Hematopoietic multipotent progenitor cell treated with erythropoietin and hydrocortisone succinate and interleukin-3 and kit ligand, for 8 days (in vitro differentiated cells): ENCODE data around the gene KLHL29.
"Not testable (repeated sequence)": the region's sequence is repeated elsewhere in the genome, so short reads cannot be mapped to it uniquely, and the experiment has no call there.

ENCODE experiments used
- DNase-seq: peaks from one replicate; pipeline ENCODE4 v3.0.0-alpha.2; 2015

KLHL29 gene

DNA sequence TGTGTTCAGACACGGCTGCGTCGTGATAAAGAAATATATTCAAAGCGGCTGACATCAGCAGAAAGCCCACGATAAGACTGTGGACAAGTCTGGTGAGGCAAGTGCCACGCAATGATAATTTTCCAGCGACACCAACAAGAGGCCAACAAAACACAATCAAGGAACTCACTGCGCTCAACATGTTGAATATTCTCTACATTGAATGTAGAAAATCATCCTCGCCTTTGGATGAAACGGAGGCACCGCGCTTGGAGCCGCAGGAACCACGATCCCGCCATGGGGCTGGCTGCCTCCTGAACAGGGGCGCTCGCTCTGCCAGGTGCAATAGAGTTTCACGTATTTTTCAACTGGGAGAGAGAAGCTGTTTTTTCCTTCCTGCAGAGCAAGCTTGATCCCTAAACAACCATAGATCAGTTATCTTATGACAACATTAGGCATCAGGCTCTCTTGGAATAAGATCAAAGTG is 321.7 kb downstream of the KLHL29 start:
- no peak for DNase-seq

DNA sequence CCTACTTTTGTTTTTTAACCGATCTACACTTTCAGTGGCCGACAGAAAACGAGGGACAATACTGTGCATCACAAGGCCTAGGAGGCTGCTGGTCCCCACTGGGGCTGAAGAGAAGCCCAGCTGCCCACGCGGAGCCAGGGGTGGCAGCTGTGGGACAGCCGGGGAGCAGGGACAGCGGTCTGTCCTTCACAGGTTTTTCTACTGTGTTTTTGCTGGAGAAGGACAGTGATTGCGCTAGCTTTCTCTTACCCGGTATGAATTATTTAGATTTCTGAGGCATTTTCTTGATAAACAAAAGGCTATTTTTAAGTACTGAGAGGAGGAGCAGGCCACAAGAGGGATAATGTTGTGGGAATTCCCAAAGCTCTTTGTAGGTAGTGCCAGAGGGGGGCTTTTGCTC is 322.1 kb downstream of the KLHL29 start:
- no peak for DNase-seq

DNA sequence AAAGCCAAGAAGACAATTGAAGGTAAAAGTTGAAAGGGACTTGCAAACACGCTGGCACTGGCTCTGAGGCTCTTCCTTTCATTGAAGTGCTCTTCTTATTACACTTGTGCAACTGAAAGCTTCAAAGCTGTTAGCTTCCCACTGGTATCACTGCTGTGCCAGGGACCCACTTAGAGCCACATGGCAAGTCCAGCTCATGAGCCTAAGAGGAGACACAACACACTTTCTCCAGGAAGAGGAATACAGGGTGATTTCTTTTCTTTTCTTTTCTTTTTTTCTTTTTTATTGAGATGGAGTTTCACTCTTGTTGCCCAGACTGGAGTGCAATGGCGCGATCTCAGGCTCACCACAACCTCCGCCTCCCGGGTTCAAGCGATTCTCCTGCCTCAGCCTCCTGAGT is 323.8 kb downstream of the KLHL29 start:
- DNase-seq = no peak

DNA sequence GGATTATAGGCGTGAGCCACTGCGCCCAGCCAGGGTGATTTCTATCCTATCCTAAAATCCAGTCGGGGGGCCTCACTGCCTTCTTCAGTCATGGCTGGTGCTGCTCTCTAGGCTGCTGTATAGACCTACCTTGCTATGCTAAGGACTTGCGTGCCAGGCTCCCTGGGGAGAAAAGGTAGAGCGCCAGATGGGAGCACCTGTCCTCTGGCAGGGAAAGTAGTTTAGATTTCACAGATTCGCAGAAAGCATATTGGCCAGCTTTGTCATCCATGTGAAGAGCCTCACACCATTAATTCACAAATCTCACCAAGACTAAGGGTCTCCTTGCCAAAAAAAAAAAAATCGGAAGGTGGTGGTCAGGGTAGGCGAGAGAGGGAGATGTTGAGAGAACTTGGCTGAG is 324.3 kb downstream of the KLHL29 start:
- no peak for DNase-seq

DNA sequence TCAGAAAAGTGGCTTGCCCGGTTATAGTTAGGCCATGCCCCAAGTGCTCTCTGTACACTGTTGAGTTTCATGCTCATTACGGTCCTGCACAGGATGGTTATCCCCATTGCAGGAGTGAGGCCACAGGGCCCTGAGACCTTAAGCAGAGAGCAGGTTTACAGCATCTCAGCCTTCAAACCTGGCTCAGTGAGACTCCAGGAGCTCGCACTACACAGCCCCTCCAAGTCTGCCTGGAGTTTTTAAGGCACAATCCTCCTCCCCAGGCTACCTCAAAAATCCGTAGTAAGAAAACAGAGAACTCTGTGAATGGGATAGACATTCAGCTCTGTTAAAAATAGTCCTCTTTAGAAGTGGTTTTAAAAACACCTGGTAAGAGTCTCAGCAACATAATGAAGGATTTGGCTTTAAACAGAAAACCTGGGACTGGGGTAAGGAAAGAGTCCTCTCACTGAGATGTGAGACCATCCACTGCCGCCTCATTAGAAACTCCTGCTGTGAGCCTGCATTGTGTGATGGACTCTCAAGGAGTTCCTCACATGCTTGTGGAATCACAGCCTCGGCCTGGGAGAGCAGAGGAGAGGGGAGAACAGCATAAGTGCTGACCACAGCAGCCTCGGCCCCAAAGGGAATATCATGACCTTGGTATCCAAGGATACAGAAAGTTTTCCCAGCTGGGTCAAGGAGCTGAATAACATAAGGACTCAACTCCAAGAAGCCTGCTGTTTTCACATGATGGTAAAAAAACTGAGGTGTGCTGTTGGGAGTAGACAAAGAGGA is 327.2 kb downstream of the KLHL29 start:
- DNase-seq = no peak

DNA sequence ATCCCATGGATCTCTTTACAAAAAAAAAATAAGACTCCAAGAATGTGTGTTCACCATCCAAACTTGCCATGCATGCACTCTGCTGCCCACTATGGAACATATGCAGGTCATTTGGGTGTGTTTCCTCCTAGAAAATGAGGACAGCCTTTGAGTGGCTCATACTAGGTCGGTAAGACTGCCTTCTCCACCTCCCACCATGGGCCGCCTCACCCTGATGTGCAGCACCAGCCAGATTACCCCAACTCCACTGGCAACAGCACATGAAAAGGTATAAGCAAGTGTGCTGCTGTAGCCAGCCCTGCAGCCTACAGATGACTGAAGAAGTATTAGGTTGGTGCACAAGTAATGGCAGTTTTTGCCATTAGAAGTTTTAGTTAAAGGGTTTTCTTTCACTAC is 327.8 kb downstream of the KLHL29 start:
- no peak for DNase-seq

DNA sequence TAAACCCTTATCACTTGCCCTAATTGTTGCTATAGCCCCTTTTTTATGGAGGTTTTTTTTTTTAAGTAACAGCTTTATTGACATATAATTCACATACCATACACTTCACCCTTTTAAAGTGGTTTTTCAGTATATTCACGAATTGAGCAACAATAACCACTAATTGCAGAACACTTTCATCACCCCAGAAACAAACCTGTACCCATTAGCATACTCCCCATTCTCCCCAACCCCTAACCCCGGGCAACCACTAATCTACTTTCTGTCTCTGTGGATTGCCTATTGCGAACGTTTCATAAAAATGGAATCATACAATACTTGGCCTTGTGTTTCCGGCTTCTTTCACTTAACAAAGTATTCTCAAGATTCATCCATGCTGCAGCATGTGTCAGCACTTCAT is 328.4 kb downstream of the KLHL29 start:
- DNase-seq = no peak

DNA sequence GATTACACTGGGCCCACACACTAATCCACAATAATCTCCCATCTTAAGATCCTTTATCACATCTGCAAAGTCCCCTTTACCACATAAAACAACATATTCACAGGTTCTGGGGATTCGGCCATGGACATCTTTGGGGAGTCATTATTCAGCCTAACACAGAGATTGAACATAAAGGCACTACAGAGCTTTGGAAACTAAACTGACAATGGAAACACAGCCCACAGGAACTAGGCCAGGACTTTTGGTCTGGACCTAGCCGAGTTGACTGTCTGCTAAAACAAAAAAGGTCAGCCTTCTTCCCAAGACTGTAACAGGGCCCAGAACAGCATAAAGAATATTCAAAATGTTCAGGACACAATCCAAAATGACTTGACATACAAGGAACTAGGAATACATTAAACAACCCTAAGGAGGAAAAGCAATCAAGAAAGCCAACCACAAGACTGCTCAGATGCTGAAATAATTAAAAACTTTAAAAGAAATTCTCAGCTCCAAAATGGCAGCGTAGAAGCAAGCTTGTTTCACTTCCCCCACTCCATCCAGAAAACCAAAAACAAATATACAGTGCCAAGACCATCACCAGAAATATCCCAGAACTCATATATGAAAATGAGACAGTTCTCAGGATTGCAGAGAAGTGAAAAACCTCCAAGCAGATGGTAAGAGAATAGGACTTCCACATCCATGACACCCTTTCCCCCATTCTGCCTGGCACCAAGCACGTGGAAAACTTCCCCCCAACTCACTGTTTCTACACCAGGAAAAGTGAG is 334.1 kb downstream of the KLHL29 start:
- no peak for DNase-seq

DNA sequence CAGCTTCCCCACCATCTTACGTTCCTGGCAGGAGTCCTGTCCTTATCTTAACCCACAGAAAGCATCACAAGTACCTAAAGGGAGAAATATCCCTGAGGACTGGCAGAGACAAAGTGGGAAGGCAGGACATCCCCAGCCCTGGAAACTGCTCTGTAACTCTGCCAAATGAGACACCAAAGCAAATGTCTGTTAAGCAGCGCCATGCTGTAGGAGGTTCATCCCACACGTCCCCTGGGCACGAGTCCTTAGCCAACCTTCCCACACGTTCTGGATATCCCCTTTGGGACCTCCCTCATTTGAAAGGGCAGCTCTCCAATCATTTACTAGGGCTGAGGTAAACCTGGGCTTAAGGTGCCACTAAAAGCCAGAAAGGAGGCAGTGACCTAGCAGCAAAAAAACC is 334.7 kb downstream of the KLHL29 start:
- no peak for DNase-seq

DNA sequence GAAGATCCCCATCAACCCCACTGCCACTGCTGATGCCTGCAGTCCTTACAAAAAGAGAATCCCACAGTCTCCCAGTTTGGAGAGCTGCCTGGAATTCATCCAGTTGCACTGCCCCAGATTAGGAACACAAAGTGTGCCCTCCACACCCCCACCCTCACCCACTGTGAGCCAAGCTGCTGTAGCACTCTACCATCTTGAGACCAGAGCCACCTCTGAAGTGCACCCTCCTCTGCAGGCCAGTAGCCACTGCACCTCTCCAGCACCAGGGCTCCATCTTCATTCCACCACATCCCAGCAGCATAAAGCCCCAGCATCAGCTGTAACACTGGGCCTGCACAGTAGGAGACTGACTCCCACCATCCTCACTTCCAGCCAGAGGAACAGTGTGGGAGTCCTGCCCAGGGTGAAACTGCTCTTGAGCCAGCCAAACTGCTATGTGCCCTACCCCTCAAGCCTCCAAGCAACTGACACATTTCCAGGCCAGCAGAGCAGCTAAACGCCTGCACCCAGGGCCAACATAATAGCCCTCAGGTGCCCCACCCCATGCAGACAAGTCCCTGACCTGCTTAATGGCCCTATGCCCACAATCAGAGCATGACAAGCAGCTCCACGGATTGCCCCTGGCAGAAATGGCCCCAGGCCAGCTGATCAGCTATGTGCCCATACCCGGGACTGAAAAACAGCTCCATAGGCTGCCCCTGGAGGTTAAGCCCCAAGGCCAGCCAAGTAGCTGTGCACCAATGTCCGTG is 335.9 kb downstream of the KLHL29 start:
- DNase-seq = no peak

DNA sequence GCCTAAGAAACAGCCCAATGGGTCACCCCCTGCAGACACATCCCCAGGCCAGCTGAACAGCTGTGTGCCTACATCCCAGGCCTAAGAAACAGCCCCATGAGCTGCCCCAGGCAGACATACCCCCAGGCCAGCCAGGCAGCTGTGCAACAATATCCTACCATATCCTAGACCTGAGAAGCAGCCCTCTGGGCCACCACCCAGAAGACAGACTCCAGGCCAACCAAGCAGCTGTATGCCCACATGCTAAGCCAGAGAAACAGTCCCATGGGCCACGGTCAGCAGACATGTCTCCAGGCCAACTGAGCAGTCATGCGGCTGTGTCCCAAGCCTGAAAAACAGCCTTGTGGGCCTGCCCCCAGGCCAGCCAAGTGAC is 336.5 kb downstream of the KLHL29 start:
- no peak for DNase-seq

DNA sequence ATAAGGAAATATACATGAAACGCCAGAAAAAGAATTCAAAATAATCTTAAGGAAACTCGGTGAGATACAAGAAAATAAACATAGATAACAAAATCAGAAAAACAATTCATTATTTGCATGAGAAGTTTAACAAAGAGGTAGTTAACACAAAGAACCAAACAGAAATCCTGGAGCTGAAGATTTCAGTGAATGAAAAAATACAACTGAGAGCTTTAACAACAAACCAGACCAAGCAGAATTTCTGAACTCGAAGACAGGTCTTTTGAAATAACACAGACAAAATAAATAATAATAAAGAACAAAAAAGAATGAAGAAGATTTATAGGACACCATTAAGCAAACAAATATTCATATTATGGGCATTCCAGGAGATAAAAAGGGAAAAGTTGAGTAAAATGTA is 337.3 kb downstream of the KLHL29 start:
- no peak for DNase-seq

DNA sequence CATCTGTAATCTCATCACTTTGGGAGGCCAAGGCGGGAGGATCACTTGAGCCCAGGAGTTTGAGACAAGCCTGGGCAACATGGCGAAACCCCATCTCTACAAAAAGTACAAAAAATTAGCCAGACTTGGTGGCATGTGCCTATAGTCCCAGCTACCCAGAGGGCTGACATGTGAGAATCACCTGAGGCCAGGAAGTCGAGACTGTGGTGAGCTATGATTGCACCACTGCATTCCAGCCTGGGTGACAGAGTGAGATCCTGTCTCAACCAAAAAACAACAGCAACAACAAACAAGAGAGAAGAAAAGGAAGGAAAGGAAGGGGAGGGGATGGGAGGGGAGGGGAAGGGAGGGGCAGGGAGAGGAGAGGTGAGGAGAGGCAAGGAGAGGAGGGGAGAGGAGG is 338.1 kb downstream of the KLHL29 start:
- not testable (repeated sequence) for DNase-seq

DNA sequence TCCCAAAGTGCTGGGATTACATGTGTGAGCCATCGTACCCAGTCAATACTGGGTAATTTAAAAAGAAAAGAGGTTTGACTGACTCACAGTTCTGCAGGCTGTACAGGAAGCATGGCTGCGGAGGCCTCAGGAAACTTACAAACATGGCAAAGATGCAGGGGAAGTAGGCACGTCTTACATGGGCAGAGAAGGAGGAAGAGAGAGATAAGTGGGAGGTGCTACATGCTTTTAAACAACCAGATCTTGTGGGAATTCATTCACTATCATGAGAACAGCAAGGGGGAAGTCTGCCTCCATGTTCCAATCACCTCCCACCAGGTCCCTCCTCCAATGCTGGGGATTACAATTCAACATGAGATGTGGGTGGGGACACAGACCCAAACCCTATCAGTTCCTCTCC is 349.4 kb downstream of the KLHL29 start:
- DNase-seq = no peak

DNA sequence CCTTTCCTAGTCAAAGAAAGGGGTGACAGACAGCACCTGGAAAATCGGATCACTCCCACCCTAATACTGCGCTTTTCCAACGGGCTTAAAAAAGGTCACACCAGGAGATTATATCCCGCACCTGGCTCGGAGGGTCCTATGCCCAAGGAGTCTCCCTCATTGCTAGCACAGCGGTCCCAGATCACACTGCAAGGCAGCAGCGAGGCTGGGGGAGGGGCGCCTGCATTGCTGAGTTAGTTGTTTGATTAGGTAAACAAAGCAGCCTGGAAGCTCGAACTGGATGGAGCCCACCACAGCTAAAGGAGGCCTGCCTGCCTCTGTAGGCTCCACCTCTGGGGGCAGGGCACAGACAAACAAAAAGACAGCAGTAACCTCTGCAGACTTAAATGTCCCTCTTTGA is 351.8 kb downstream of the KLHL29 start:
- not testable (repeated sequence) for DNase-seq

DNA sequence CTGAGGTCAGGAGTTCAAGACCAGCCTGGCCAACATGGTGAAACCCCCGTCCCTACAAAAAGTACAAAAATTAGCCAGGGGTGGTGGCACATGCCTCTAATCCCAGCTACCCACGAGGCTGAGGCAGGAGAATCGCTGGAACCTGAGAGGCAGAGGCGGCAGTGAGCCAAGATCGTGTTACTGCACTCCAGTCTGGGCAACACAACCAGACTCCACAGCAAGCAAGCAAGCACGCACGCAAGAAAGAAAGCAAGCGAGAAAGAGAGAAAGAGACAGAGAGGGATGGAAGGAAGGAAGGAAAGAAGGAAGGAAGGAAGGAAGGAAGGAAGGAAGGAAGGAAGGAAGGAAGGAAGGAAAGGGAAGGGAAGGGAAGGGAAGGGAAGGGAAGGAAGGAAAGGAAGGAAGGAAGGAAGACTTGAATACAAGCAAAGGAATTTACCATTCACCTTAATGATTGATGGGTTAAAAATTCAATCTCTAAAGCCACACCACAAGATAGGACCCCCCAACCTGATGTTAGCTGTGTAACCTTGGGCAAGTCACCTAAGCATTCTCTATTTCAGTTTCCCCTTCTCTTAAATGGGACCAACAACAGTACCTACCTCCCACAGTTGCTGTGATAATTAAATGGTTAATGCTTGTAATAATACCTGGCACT is 360.2 kb downstream of the KLHL29 start:
- no peak for DNase-seq

DNA sequence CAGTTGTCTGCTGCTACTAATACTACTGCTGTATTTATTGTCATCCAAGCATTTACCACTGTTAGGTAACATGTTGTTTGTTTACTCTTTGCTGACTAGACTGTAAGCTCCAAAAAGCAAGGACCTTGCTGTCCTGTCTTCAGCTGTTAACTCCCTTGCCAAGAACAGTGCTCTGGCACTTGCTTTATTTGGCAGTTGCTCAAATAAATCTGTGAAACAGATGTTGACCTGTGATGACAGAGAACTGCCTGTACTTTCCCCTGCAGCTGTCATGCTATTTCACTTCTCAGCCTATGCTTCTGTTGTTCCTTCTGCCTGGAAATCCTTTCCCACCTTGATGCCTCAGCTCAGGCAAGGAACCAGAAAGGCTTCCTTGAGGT is 360.7 kb downstream of the KLHL29 start:
- DNase-seq = peak; percentile 60

DNA sequence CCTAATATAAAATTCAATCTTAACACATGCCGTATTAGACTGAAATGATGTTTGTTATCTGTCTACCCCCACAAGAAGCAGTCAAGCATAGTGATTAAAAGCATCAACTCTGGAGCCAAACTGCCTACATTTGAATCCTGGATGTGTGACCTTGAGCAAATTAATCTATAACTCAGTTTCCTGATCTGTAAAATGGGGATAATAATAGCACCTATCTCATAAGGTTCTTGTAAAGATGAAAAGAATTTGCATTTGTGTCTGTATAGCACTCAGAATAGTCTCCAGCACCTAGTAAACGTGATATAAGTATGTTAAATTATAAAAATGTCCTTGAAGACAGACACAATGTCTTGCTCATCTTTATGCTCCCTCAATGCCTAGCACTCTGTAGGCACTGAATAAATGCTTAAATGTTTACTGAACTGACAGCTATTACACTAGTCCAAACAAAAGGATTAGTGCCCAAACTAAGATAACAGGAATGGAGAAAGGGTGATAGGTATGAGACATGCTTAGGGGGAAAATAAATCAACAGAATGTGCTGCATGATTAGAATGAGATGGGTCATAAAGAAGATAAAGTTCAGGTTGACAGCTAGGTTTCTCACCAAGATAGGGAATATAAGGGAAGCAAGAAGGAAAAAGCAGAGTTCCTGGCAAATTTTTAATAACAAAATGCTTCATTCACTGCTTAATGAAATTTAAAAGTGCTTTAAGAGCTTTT is 361.3 kb downstream of the KLHL29 start:
- DNase-seq = no peak

DNA sequence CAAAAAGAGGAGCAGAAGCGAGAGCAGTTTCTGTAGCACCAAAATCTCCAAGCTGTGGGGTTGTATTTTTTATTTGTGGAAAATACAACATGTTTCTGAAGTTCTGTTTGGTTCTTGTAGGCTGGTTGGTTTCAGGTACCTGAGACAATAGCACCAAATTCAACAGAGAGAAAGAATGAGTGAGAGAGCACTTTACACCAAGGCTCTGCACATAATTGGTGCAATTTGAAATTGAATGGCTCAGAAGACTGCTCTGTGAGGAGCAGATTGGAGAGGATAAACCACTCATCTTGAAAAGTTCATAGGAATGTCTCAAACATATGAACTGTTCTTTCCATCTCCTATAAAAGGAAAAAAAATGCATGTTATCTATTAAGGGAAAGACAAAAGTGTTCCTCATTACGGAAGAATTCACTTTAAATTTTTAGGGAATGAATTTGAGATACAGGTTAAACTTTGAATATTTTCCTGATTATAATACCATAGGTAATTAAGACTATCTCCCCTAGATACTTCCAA is 366.8 kb downstream of the KLHL29 start:
- no peak for DNase-seq

DNA sequence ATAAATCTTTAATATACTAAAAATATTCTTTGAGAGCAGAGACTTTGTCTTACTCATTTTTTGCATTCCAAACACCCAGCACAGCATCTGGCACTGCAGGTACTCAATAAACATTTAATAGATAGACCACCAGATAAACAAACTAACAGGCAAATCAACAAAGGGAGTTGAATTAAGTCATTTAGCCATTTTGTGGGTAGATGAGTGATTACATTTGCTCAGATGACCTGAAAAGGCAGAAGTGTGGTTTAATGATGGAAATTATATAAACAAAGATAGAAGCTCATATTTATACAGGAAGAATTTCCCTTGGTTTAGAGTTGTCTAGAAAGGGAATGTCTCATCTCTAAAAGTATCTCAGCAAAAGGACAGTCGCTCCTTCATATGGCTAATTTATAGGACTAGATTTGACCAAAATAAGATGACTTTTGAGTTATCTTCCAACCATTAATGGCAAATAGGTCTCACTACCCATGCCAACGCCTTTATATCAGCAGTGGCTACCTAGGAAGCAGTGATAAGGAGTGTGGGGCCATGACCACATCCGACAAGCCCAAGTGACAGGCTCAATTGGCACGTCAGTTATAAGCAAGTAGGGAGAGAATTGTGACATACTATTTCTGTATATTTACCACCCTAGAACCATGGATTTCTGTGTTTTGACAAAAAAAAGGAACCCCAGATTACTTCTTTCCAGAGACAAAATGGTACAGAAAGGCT is 368.5 kb downstream of the KLHL29 start:
- DNase-seq = peak; percentile 45

DNA sequence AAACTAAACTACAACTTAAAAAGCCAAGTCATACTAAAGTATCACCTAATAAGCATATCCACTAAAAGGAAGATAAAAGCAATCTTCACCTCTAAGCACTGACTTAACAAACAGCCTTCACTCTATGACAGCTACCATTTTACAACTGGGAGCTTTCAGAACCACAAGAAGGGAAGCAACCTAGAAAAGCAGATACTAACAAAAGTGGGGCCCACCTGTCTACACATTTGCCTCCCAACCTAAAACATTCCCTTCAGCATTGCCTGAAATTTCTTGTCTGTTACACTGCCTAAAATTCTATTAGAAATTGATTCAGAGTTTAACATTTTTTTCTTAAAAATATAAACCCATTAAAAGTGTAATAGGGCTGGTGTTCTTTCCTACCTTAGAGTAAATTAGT is 370.0 kb downstream of the KLHL29 start:
- no peak for DNase-seq
